GM21447 (cell line): ENCODE results near the gene GBF1.
A peak's percentile ranks its signal among the peaks of the same experiment; 100 is the strongest.
"Not testable (repeated sequence)": the region's sequence is repeated elsewhere in the genome, so short reads cannot be mapped to it uniquely, and the experiment has no call there.

Source experiments
- ATAC-seq: cut with Tn5 transposase; IDR thresholded peaks from one replicate; pipeline ENCODE4 v1.9.1; 2021; ENCODE audit not compliant: unreplicated experiment

Gene GBF1

GRCh38 chr10:102233997-102234396, 11.3 kb upstream of the GBF1 start:
- no peak for ATAC-seq

- no peak for ATAC-seq
Measured at GRCh38 chr10:102234888-102235597, 10.3 kb upstream of the GBF1 start.

- no peak for ATAC-seq
Measured at GRCh38 chr10:102235598-102235920, 9.8 kb upstream of the GBF1 start.

GRCh38 chr10:102236006-102236405, 9.3 kb upstream of the GBF1 start:
- no peak for ATAC-seq

- no peak for ATAC-seq
Measured at GRCh38 chr10:102237711-102238252, 7.5 kb upstream of the GBF1 start.

GRCh38 chr10:102240467-102241031, 4.8 kb upstream of the GBF1 start:
- no peak for ATAC-seq

GRCh38 chr10:102241032-102241443, 4.3 kb upstream of the GBF1 start:
- no peak for ATAC-seq

- peak; percentile 36 for ATAC-seq
Measured at GRCh38 chr10:102241444-102242117, 3.8 kb upstream of the GBF1 start, which contains the start of gene PITX3. Gene PITX3, minus strand, starts transcription at chr10:102241512. Its CDS starts 9,432 bp downstream, at chr10:102232080.

- no peak for ATAC-seq
Measured at GRCh38 chr10:102242118-102242485, 3.2 kb upstream of the GBF1 start.

- ATAC-seq = no peak
Measured at GRCh38 chr10:102243309-102243708, 2.0 kb upstream of the GBF1 start.

- ATAC-seq = no peak
Measured at GRCh38 chr10:102245932-102246251, 560 bp downstream of the GBF1 start.

GRCh38 chr10:102246261-102246660, 929 bp downstream of the GBF1 start:
- no peak for ATAC-seq

- ATAC-seq = no peak
Measured at GRCh38 chr10:102247734-102248133, 2.4 kb downstream of the GBF1 start.

GRCh38 chr10:102252508-102252907, 7.2 kb downstream of the GBF1 start:
- not testable (repeated sequence) for ATAC-seq

- no peak for ATAC-seq
Measured at GRCh38 chr10:102254426-102254825, 9.1 kb downstream of the GBF1 start.

GRCh38 chr10:102255404-102255803, 10.1 kb downstream of the GBF1 start:
- ATAC-seq = no peak

- ATAC-seq = no peak
Measured at GRCh38 chr10:102261196-102261595, 15.9 kb downstream of the GBF1 start.

- ATAC-seq = no peak
Measured at GRCh38 chr10:102261842-102262241, 16.5 kb downstream of the GBF1 start.

GRCh38 chr10:102262744-102263370, 17.5 kb downstream of the GBF1 start:
- no peak for ATAC-seq

GRCh38 chr10:102264371-102264770, 19.0 kb downstream of the GBF1 start:
- ATAC-seq = no peak

GRCh38 chr10:102266670-102267069, 21.3 kb downstream of the GBF1 start:
- no peak for ATAC-seq

GRCh38 chr10:102267748-102268147, 22.4 kb downstream of the GBF1 start:
- no peak for ATAC-seq
